HG03342 (cell line): ENCODE data around the gene B3GAT2.
"Not testable (repeated sequence)": the region's sequence is repeated elsewhere in the genome, so short reads cannot be mapped to it uniquely, and the experiment has no call there.

Experiments
- ATAC-seq: cut with Tn5 transposase; IDR thresholded peaks from one replicate; pipeline ENCODE4 v1.9.1; 2021; ENCODE audit warnings: mild to moderate bottlenecking, moderate library complexity; ENCODE audit not compliant: unreplicated experiment

The B3GAT2 gene, protein sequence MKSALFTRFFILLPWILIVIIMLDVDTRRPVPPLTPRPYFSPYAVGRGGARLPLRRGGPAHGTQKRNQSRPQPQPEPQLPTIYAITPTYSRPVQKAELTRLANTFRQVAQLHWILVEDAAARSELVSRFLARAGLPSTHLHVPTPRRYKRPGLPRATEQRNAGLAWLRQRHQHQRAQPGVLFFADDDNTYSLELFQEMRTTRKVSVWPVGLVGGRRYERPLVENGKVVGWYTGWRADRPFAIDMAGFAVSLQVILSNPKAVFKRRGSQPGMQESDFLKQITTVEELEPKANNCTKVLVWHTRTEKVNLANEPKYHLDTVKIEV

DNA sequence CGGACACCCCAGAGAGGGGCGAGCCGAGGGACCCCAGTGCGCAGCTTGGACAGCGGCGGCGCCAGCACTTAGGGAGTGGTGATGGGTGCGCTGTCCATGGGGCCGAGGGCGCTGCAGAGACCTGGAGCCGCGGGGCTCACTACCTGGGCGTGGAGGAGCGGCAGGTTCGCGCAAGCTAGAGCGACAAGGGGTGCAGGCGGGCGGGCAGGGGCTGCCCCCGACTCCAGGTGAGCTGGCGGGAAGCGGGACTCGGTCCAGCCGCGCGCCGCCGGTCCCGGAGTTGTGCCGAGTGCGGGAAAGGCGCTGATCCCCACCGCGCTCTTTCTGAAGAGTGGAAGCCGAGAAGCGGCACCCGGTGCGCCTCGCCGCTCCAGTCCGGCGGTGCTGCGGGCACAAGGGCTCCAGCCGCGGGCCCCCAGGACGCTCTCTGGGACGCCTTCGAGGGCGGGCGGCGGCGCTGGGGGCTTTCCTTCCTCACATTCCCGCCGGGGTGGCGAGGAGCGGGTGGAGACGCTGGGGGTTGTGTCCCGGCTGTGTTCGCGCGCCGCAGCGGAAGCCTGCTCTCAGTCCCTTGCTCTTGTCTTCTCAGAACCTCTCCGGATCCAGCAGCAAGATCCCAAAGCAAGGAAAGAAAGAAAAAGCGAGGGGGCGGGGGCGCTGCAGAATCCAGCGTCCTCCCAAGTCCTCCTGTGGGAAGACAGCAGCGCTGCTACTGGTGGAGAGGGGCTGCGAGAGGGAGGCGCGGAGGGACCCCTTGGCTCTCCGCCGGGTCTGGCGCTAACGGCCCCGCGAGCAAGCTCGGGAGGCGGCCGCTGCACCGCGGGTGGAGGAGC lies at the start of gene B3GAT2:
Gene B3GAT2, minus strand, starts transcription at position 610 of the 833 bp plus-strand sequence. CDS start 631 bp downstream, outside the sequence.
- peak; percentile 8 for ATAC-seq

DNA sequence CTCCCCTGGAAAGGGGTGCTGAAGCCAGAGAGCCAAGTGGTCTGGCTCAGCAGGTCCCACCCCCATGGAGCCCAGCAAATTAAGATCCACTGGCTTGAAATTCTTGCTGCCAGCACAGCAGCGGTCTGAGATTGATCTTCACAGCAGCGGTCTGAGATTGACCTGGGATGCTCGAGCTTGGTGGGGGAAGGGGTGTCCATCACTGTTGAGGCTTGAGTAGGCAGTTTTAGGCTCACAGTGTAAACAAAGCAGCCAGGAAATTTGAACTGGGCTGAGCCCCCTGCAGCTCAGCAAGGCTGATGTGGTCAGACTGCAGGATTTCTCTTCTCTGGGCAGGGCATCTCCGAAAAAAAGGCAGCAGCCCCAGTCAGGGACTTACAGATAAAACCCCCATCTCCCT lies 41.3 kb upstream of the B3GAT2 start:
- no peak for ATAC-seq

DNA sequence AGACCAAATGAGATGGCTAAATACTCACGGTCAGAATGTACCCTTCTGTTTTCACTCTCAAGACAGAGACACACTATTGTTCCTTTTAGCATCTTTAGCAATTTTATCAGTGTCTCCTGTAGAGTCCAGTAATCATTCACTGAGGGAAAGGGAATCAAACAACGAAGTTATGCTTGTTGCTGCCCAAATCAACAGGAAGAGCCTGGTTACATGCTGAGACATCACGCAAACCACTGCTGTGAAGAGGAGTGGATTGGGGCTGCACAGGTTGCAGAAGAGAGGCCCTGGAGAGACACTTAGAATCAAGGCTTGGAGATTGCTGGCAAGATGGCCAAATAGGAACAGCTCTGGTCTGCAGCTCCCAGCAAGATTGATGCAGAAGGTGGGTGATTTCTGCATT lies 40.5 kb upstream of the B3GAT2 start:
- no peak for ATAC-seq

DNA sequence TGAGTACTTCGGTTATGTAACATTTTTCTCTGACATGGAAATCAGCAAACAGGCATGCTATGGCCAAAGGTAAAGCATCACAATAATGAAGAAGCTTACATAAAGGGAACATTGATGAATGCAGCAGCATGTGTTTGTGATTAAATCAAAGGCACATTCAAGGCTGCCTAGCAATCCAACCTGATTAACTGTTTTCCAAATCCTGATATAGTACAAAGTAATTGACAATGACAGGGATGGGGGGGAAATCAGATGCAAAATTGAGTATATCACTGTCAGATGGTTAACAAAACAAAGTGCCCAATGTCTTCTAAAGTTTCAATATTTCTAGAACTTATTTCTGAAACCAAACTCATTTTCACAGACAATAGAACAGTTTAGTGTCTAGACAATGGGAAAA lies 39.2 kb upstream of the B3GAT2 start:
- ATAC-seq: no peak

DNA sequence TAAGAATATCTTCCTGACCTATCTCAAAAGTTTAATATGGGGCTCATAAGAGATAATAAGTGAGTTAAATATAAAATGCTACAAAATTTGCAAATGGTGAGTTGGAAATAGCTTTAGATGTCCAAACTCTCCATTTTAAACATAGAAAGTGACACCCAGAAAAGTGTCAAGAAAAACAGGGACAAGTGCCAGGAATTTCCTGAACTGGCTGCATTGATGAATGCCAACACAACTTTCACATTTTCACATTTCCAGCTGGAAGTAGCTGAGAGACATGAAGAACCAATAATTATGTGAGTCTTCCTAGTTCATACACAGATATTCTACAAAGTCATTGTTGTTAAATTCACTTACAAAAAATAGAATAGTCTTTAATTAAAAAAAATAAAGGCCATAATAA lies 38.6 kb upstream of the B3GAT2 start:
- ATAC-seq: no peak

DNA sequence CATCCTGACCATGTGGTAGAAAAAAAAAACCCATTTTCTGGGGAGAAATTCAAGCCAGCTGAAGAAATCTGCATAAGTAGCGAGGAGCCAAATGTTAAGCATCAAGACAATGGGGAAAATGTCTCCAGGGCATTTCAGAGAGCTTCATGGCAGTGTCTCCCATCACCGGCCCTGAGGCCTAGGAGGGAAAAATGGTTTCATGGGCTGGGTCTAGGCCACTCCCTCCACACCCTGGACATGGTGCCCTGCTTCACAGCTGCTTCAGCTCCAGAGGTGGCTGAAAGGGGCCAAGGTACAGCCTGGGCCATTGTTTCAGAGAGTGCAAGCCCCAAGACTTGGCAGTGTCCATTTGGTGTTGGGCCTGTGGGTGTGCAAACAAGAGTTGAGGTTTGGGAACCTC lies 34.4 kb upstream of the B3GAT2 start:
- ATAC-seq: no peak

DNA sequence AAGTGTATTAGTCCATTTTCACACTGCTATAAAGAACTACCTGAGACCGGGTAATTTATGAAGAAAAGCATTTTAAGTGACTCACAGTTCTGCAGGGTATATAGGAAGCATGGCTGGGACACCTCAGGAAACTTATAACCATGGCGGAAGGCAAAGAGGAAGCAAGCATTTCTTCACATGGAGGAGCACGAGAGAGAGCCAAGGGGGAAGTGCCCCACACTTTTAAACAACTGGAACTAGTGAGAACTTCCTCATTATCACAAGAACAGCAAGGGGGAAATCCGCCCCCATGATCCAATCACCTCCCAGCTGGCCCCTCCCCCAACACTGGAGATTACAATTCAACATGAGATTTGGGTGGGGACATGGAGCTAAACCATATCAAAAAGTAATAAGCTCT lies 28.3 kb upstream of the B3GAT2 start:
- ATAC-seq: no peak

DNA sequence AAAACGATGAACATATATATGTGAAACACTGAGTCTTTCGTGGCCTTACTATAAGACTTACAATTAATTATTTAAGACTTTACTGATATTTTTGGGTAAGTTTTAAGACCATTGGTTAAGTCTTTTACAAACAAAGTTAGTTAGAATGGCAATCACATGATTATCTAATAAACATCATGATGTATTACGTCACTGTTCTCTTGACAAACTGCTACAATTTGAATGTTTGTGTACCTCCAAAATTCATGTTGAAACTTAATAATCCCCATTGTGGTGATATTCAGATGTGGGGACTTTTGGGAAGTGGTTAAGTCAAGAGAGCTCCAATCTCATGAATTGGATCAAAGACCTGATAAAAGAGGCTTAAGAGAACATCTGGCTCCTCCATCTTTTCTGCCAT lies 25.9 kb upstream of the B3GAT2 start:
- ATAC-seq: no peak

DNA sequence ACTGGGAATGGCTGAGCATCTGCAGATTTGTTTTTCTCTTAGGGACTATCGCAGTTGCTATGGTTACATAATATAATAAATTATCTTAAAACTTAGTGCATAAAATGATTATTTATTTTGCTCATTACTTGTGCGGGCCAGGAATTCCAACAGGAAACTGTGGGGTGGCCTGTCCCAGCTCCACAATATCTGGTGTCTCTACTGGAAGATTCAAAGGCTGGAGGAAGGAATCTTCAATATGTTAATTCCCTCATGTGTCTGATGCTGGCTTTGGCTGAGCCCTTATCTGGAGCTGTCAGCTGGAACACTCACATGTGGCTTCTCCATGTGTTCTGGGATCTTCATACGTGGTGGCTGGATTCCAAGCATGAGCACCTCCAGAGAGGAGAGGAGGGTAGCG lies 23.9 kb upstream of the B3GAT2 start:
- ATAC-seq: no peak

DNA sequence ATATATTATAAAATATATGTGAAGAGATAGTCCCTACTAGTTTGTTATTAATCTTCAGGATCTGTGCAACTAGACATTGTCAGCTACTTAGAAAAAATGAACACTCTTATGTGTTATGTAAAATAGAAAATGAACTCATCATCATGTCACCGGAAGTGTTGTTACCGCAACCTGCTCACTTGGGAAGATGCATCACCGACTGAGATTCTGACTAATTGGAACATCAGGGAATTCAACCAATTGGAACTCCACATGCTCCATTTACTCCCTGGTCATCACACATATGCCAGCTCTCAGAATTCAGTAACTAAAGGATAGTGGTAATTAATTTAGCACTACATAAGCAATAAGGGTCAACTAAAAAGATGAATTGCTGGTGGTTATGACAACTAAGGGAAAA lies 16.7 kb upstream of the B3GAT2 start:
- ATAC-seq: no peak

DNA sequence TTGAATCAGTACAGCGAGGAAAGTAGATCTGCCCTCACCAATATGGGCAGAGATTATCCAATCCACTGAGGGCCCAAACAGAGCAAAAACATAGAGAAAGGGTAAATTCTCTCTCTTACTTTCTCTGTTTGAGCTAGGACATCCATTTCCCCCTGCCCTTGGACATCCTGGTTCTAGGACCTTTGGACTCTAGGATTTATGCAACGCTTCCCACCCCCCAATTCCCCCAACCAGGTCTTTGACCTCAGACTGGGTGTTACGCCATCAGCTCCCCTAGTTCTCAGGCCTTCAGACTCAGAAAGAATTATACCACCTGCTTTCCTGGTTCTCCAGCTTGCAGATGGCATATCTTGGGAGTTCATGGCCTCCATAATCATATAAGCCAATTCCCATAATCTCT lies 10.2 kb upstream of the B3GAT2 start:
- ATAC-seq: no peak

DNA sequence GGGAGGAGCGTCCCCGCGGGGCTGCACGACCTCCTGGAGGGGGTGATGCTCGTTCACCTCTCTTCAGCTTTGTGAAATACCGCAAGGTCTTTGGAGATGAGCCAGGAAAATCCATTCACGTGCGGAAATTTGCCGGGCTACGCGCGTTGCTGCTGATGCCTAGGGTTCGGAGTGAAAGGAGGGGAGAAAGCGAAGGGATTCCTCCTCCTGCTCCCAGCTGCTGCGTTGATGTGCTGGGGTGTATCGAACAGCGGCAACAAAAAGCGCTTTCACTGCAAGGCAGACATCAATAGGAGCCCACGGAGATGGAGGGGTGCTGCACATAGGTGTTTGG lies 391 bp upstream of the B3GAT2 start:
- ATAC-seq: no peak

DNA sequence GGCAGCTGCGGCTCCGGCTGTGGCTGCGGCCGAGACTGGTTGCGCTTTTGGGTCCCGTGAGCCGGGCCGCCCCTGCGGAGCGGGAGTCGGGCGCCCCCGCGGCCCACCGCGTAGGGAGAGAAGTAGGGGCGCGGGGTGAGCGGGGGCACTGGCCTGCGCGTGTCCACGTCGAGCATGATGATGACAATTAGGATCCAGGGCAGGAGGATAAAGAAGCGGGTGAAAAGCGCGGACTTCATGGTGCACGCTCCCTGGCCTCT lies 739 bp downstream of the B3GAT2 start:
- ATAC-seq: no peak

DNA sequence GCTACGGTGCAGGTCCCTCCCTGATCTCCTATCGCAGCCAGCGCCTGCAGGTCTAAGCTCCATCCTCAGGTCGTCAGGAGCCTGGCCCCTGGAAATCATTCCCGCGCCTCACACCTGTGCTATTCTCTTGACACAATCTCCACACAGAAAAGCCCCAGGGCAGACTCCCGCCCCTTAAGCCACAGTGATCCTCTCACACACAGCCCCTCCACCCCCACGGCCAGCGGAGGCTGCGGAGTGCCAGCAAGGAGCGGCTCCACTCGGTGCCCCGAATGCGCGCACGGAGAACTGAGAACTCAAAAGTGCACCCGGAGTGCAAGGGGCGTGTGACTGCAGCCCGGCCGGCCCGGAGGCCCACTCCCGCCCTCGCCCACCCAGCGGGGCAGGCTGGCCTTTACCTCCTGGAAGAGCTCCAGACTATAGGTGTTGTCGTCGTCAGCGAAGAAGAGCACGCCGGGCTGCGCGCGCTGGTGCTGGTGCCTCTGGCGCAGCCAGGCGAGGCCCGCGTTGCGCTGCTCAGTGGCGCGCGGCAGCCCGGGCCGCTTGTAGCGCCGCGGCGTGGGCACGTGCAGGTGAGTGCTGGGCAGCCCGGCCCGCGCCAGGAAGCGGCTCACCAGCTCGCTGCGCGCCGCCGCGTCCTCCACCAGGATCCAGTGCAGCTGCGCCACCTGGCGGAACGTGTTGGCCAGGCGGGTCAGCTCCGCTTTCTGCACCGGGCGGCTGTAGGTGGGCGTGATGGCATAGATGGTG lies 1.2 kb downstream of the B3GAT2 start:
- ATAC-seq: peak; percentile 95

DNA sequence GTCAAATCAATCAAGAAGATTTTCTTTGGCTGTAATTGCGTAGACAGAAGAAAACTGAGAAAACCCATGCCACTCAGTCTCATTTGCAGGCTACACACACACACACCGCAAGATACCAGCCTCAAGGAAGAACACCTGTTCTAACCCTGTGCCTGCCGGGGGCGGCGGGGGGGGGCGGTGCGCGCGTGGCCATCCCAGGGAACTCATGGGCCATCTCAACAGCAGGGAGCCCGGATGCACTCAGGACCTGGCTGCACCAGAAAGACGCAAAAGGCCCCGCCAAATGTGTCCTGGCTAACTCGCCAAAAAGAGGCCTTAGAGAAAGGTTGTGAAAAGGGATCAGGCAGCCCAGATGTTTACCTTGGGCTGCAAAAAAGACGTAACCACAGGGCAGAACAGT lies 2.1 kb downstream of the B3GAT2 start:
- ATAC-seq: no peak

DNA sequence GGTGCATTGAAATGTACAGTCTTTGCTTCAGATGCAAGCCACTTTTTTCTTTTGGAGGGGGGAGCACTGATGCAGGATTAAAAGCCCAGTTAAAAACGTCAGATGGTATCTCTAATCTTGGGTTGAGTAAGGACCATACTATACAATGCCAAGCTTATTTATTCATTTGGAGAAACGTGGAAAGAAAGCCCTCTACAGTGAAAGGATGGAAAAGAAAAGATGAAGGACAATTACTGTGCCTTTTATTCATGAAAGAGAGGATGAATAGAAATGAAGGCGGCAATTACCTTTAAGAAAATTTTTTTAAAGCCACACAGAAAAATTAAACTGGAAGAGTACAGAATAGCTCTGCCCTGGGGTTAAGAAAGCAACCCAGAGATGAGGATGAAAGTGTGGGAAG lies 2.7 kb downstream of the B3GAT2 start:
- ATAC-seq: no peak

DNA sequence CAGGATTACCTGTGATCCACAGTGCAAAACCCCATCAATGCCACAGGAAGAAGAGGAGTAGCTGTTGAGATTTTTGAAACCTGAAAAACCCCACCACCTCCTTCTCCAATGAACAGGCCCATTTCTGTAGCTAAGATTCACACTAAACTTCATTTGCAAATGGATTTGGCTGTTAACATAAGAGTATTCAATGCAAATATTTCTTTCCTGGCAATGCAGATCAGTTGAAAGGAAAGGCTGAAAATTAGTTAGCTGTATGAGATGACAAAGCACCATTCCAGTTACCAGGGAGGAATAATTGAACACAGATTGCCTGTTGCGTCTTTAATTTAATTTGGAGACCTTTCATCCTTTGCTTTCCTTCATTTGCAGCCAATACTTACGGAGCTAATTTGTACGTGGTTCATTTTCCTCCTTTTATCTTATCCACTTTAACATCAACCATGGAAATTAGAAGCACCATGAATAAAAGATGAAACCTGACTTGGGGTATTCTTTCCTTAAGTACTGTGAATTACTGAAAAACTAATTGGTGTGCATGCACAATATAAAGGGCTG lies 4.2 kb downstream of the B3GAT2 start:
- no peak for ATAC-seq

DNA sequence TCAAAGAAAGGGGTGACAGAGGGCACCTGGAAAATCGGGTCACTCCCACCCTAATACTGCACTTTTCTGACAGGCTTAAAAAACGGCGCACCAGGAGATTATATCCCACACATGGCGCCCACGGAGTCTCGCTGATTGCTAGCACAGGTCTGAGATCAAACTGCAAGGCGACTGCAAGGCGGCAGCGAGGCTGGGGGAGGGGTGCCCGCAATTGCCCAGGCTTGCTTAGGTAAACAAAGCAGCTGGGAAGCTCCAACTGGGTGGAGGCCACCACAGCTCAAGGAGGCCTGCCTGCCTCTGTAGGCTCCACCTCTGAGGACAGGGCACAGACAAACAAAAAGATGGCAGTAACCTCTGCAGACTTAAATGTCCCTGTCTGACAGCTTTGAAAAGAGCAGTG lies 12.5 kb downstream of the B3GAT2 start:
- not testable (repeated sequence) for ATAC-seq

DNA sequence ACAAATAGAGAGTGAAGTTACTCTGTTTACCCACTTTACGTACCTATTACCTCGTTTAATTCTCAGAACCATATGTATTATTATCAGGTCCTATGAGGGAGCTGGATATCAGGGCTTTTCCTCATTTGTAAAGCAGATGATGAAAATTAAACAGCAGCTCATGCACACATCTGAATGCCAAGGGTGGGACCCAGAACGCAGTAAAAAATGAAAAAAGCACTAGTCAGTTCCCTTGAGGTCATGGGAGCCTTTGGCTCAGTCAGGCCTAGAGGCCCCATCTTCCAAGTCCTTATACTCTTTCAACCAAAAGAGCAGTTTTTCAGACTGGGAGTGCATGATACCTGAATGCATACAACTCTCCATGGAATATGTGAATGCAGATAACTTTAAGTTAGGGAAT lies 23.0 kb downstream of the B3GAT2 start:
- ATAC-seq: no peak

DNA sequence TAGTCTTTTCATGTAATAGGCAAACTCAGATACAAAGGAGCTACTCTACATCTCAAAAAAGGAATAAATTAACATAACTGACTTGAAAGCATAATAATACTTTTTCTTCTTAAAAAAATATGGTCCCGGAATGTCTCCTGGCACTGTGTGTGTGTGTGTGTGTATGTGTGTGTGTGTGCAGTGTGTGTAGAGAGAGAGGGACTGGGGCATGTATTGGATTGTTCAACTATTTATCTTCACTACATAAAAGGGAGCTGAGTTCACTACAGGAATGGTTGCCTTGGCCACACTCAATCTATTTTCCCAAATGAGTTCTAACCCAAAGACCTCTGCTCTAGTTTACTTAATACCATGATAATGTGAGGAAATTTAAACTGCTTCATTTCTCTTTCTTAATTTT lies 51.1 kb downstream of the B3GAT2 start:
- no peak for ATAC-seq

DNA sequence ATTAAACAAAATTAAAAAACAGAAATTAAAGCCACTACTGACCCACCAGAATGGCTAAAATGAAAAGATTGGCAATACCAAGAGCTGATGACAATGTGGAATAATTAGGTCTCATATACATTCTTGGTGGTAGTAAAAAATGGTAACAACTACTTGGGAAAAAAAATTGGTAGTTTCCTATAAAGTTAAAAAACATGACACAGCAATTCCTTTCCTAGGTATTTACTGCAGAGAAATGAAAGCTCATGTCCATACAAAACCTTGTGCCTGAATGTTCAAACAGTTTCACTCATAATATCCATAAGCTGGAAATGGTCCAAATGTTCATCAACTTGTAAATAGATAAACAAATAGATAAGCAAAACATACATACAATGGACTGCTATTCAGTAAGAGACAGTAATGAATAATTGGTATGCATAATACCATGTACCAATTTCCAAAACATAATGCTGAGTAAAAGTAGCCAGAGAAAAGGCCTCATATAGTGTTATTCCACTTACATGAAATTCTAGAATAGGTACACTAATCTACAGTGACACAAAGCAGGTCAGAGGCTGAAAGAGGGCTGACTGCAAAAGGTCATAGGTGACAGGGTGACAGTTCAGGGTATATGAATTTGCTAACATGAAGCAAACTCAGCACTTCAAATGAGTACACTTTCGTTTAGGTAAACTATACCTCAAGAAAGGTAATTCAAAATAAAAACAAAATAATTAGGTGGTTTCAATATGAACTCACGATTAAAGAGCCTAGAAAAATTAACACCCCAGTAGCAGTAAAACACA lies 53.0 kb downstream of the B3GAT2 start:
- ATAC-seq: no peak
